Measurements from ENCODE around the gene VASN.

The VASN gene

DNA sequence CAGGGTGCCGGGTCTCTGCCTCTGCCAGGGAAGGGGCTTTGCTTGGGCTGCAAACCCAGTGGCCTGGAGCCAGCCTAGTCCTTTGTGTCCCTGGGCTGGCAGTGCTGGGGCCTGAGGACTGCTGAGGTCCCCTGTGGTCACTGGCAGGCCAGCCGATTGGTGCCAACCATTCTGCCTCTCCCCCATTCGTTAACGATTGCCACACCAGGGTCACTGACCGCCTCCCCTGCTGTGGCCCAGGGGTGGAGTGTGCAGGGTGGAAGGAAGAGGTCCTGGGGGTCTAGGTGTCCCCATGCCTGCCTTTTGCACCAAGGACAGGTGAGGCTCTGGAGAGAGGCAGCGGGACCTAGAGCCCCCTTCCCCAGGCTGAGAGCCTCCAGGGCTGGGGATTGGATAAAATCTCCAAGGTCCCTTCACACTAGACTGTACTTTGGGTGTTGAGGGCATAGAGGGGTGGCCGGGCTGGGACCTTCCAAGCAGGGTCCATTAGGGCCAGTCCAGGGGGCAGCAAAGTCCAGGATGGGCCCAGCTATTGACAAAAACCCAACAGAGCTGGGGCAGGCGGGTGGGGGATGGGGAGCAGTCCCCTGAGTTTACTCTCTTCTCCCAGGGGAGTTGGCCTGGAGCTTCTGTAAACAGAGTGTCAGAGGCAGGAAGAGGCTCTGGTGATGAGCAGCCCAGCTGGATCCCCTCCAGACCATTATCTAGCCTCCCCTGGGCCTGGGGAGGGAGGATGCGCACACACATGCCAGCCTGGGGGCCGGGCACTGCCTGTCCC is 1.1 kb downstream of the VASN start:
- DNase-seq (ENCODE audit: low read depth in 2 of 2): no peak

DNA sequence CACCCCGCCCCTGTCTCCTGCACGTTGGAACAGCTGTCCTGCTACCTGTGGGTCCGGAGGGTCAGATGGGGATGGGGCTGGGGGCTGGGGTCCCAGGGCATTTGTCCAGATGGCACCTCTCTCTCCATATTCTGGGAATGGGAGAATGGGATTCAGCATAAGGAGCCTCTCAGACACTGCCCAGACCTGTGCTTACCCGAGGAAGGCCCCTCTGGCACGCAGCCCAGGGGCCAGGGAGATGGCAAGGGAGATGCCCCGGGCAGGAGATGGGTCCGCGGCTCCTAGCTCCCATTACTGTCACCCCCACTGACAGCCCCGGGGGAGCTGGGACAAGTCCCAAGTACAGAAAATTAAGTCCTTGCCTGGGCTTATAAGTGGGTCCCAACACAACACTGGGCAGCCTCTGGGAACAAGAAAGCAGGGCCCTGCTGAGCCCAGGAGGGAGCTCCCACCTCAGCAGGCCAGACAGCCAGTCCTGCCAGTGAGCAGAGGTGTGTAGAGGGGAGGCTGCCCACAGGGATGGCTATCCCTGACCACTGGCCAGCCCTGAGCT is 1.8 kb downstream of the VASN start:
- DNase-seq (ENCODE audit: low read depth in 2 of 2): no peak

DNA sequence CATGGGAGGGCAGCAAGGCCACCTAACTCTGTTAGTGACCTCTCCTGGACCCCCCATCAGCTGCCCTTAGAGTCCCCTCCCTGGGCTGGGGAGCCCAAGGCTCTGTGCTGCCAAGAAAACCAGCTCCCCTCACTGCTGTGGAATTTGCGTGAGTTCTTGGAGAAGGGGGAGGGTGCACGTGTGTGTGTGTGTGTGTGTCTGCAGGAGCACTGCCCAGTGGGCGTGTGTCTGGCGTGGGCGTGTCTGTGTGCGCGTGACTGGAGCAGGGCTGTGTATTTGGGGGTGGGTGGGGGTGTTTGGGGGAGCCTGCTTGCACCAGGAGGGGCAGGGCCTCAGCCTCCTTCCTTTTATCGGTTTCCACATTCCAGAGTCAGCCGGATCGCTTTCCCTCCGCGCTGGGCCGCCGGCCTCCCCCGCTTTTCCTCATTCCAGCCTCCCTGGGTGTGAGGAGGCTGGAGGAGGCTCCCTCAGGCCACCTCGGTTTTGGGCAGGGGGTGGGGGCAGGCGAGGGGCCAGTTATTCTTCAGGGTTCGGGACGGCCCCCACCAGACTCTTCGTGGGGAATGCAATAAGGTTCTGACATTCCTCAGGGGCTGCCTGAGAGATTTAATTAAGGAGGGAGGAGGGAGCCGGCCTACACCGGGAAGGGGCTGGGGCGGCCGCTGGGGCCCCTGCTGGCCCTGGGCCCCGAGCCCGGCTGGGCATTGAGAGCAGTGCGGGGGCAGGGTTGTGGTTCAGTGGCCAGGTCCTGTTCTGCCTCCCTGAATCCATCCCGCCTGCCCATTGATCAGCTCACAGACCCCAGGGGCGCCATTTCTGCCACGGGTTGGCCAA is 2.5 kb downstream of the VASN start:
- peak; percentile 95 to 96 for DNase-seq (ENCODE audit: low read depth in 2 of 2)

DNA sequence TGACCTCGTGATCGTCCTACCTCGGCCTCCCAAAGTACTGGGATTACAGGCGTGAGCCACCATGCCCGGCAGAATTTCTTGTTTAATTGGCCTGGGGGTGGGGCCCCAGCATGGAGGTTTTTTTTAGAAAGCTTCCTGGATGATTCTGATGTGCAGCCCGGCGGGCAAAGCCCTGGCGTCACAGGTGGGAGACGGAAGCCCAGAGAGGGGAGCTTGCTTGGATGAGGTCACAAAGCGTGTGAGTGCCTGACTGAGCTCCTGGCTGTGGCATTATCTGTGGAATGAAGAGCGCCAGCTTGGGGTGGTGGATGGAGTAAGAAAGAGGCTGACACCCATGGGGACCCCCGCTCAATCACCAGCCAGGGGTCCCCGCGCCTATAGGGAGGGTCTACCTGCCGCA is 4.1 kb downstream of the VASN start:
- no peak for DNase-seq (ENCODE audit: low read depth in 2 of 2)

DNA sequence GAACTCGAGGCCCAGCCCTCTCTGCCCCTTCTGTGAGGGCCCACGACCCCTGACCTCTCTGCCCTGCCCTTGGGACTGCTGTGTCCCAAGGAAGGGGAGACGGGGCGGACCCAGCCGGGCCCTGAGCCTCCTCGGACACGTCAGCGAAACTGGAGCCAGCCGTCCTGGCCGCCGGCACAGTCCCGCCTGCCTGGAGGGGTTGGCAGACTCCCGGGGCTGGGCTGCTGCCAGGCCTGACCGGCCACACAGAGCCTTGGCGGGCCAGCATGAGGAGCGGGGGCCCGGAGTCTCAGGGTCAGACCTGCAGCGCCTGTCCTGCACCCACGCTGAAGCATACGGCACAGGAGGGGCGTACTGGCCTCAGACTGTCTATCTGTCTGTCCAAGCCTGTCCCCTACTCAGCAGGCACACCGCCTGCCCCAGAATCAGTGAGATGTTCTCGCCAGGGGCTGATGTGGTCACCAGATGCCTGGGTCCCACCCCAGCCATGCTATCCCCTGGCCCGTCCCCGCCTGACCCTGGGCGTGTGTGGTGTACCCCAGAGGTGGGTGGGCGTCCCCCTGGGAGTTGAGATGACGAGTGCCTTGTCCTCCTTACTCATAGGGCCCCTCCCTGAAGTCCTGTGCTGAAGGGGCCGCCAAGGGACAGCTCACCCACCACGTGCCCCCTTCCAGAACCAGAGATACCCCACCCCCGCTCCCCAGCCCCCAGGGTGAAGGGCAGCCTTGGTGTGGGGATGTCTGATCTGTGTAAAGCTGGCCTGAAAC is 4.7 kb downstream of the VASN start:
- no peak for DNase-seq (ENCODE audit: low read depth in 2 of 2)

DNA sequence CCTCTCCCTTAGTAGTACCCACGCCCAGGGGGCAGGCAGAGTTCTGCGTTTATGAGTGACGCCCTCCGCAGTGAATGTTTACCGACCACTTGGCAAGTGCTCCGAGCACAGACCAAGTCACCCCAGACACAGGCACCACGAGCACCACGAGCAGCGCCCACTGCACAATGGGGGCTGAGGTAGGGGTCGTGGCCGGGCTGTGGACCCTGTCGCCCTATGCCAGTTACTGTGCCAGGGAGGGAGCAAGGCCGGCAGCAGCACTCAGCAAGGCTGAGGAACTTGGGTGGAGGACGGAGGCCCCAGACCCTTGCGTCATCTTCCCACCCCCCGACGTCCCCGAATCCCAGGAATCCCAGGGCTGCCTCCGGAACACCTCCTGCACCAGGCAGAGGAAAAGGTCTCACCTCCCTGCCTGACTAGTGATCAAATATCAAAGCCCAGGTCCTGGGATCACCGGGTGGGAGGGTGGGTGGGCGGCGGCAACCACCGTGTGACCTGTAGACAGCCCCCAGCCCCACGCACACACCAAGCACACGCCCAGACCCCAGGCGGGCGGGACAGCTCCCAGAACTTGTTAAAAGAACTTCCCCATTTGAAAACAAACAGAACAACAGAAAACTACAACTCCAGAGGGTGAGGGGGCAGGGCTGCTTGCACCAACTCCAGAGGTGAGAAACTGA is 5.4 kb downstream of the VASN start:
- no peak for DNase-seq (ENCODE audit: low read depth in 2 of 2)

DNA sequence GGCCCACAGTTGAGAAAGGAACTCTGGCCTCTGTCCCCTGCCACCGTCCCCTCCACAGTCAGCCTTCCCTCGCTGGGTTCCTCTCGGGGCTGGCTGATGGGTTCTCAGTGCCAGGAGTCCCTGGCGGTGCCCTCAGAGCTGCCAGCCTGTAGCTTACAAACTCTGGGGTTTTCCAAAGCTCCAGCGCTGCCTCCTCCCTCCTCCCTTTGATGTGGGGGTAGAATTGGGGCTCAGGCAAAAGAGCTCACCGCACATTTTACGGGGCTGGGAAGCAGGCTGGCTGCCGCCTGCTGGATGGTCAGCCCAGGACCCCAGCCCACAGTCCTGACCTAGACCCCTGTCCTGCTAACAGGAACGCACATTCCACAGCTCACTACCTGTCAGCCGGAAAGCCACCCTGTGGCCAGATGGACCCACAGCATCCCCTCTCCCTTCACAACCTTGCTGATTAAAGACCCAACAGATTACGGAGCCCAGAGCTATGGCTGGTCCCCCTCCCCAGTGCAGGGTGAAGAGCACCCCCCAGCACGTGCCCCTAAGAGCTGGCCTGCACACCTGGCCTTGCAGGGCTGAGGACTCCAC is 6.0 kb downstream of the VASN start:
- DNase-seq (ENCODE audit: low read depth in 2 of 2): no peak

DNA sequence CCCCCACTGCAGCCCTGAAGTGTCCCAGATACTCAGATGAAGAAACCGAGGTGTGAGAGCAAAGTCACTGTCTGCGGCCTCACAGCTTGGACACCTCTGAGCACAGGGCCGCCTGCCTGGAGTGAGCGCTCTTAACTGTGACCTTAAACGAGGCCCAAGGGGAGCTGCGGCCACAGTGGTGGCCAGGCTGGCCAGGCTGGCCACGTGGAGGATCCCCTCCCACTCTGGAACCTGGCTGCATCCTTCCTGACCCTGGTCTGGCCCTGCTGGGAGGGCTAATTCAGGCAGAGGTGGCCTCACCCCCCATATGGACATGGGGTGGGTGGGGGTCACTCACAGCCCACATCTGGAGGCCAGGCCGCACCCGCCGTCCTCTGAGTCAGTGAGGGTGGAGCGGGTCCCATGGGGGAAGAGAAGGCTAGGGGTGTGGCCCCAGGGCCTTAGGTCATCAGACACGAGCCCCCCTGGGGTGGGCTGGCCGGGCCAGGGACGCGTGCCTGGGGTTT is 6.6 kb downstream of the VASN start:
- no peak for DNase-seq (ENCODE audit: low read depth in 2 of 2)

DNA sequence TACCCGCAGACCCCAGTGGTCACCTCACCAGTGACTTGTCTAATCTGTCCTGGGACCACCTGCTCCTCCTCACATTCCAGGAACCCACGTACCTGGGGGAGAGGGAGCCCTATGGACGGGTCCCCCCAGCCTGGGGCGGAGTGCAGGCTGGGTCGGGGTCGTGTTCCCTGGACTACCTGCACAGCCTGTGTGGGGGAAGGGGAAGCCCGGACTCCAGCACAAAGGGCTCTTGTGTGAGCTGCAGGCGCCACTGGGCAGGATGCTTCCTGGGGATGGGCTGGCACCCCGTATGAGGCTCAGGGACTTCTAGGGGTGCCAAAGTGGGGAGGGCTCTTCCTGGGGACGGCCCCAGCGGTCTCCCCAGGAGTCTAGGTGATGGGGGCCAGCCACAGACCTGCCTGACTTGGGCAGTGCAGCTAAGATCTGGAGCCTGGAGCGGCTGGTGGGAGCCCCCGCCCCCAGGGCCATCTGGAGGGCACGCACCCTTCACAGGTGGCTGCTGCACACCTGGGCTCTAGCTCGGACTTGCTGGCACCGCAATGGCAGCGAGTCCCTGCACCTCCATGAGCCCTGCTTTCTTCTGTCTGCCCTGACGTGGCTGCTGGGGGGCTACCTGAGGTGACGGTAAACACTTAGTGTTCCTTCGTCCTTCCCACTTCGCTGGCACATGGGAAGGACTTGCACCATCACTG is 7.5 kb downstream of the VASN start:
- no peak for DNase-seq (ENCODE audit: low read depth in 2 of 2)

DNA sequence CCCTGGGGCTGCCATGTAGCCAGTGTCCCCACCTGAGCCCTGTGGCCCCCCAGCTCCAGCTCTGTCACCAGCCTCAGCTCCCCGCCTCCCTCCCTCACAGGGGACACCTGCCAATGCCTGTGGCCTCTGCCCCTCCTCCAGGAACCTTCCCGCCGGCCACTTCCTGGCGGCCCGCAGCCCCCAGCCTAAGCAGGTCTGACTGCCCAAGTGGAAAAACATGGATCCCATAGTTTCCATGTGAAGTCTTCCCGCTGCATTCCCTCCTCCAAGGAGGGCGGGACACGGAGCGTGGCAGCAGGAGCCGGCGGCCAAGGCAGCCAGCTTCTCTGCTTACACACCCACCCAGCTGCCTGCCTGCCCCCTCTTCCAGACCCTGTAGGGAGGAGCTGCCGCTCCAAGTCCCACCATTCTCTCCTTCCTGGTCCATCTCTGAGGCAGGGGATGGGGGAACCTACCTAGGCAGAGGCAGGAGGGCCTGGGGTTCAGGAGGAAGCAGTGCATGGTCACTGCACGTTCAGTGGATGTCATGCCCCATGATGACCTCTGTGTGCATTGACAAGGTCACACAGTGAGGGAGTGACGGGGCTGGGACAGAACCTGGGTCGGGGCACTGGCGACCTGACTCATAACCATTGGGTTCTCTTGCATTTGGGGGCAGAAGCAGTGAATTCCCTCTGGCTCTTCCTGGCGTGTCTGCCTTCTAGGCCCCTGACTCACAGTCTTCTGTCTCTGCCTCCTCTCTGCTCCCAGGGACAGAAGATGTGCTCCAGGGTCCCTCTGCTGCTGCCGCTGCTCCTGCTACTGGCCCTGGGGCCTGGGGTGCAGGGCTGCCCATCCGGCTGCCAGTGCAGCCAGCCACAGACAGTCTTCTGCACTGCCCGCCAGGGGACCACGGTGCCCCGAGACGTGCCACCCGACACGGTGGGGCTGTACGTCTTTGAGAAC is 8.7 kb downstream of the VASN start:
- no peak for DNase-seq (ENCODE audit: low read depth in 2 of 2)

DNA sequence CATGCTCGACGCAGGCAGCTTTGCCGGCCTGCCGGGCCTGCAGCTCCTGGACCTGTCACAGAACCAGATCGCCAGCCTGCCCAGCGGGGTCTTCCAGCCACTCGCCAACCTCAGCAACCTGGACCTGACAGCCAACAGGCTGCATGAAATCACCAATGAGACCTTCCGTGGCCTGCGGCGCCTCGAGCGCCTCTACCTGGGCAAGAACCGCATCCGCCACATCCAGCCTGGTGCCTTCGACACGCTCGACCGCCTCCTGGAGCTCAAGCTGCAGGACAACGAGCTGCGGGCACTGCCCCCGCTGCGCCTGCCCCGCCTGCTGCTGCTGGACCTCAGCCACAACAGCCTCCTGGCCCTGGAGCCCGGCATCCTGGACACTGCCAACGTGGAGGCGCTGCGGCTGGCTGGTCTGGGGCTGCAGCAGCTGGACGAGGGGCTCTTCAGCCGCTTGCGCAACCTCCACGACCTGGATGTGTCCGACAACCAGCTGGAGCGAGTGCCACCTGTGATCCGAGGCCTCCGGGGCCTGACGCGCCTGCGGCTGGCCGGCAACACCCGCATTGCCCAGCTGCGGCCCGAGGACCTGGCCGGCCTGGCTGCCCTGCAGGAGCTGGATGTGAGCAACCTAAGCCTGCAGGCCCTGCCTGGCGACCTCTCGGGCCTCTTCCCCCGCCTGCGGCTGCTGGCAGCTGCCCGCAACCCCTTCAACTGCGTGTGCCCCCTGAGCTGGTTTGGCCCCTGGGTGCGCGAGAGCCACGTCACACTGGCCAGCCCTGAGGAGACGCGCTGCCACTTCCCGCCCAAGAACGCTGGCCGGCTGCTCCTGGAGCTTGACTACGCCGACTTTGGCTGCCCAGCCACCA is 9.7 kb downstream of the VASN start:
- no peak for DNase-seq (ENCODE audit: low read depth in 2 of 2)

DNA sequence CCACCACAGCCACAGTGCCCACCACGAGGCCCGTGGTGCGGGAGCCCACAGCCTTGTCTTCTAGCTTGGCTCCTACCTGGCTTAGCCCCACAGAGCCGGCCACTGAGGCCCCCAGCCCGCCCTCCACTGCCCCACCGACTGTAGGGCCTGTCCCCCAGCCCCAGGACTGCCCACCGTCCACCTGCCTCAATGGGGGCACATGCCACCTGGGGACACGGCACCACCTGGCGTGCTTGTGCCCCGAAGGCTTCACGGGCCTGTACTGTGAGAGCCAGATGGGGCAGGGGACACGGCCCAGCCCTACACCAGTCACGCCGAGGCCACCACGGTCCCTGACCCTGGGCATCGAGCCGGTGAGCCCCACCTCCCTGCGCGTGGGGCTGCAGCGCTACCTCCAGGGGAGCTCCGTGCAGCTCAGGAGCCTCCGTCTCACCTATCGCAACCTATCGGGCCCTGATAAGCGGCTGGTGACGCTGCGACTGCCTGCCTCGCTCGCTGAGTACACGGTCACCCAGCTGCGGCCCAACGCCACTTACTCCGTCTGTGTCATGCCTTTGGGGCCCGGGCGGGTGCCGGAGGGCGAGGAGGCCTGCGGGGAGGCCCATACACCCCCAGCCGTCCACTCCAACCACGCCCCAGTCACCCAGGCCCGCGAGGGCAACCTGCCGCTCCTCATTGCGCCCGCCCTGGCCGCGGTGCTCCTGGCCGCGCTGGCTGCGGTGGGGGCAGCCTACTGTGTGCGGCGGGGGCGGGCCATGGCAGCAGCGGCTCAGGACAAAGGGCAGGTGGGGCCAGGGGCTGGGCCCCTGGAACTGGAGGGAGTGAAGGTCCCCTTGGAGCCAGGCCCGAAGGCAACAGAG is 10.5 kb downstream of the VASN start:
- DNase-seq (ENCODE audit: low read depth in 2 of 2): no peak

DNA sequence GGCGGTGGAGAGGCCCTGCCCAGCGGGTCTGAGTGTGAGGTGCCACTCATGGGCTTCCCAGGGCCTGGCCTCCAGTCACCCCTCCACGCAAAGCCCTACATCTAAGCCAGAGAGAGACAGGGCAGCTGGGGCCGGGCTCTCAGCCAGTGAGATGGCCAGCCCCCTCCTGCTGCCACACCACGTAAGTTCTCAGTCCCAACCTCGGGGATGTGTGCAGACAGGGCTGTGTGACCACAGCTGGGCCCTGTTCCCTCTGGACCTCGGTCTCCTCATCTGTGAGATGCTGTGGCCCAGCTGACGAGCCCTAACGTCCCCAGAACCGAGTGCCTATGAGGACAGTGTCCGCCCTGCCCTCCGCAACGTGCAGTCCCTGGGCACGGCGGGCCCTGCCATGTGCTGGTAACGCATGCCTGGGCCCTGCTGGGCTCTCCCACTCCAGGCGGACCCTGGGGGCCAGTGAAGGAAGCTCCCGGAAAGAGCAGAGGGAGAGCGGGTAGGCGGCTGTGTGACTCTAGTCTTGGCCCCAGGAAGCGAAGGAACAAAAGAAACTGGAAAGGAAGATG is 11.2 kb downstream of the VASN start:
- no peak for DNase-seq (ENCODE audit: low read depth in 2 of 2)

DNA sequence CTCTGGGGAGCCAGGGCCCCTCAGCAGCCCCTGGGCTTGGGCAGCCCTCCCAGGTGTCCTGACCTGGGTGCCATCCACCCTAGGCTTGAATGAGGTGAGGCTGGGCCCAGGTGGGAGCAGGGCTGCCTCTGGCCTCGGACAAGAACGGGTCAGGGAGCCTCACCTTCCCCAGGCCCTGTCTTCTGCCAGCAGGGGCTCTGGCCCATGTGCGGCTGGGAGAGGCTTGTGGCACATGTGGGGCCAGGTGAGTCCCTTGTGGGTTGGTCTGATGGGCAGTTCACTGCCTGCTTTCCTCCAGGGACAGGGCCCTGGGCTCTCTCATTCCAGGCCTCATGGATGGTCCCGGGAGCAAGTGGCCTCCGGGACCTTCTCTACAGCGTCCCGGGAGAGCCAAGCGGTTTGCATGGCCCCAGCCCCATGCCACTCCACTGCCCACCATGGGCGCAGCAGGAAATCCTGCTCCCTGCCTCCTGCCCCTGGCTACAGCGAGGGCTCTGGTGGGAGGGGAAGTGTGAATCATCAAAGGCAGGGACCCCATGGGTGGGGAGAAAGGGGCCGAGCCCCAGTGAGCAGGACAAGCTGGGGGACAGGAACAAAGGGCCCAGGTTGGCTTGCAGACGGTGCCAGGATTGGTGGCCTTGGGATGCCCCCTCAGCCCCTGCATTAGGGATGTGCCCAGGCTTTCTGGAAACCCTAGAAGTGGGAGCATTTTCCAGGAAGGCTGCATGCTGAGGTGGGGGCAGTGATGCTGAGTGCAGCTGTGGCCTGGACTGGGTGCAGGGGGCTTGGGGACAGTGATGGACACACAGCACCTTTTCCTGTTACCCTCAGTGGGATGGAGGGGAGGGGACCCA is 12.2 kb downstream of the VASN start:
- no peak for DNase-seq (ENCODE audit: low read depth in 2 of 2)

DNA sequence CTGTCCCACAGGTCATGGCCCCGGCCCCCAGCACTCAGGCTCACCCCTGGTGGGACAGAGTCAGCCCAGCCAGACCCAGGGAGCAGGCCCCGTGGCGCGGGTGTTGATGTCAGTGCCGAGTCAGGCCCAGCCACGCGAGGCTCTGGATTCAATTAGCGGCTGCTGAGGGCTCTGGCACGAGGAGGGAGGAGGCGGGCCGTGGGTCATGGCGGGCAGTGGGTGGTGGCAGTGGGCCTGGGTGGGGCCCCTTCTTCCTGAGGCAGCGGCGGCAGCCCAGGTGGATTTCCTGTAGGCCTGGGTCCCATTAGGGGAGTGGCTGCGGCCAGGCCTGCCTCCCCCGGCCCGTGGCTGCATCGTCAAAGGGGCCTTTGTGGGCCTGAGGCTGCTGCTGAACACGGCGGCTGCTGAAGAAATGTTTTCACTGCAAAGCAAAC is 12.9 kb downstream of the VASN start:
- DNase-seq (ENCODE audit: low read depth in 2 of 2): no peak

Data from fibroblast of skin of left biceps (primary cell).